GM19468 (cell line): ENCODE results near the gene CDK14.

Experiments used
- ATAC-seq: cut with Tn5 transposase; IDR thresholded peaks from one replicate; pipeline ENCODE4 v1.9.1; 2021; ENCODE audit warnings: mild to moderate bottlenecking, moderate library complexity, moderate number of reproducible peaks; ENCODE audit not compliant: unreplicated experiment; ENCODE audit errors: extremely low read depth

The CDK14 gene

GRCh38 chr7:90931986-90932916 is 336.1 kb downstream of the CDK14 start:
- ATAC-seq, result peak; percentile 97

DNA sequence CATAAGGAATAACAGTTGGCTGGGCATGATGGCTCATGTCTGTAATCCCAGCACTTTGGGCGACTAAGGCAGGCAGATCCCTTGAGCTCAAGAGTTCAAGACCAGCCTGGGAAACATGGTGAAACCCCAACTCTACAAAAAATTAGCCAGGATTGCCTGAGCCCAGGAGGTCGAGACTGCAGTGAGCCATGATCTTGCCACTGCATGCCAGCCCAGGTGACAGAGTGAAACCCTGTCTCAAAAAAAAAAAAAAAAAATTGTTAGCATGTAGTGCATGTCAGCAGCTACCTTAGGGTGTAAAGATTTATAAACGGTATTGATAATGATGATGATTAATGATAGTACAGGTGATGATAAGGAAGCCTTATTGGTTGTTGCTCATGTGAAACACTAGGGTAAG is 336.9 kb downstream of the CDK14 start:
- ATAC-seq, result no peak

DNA sequence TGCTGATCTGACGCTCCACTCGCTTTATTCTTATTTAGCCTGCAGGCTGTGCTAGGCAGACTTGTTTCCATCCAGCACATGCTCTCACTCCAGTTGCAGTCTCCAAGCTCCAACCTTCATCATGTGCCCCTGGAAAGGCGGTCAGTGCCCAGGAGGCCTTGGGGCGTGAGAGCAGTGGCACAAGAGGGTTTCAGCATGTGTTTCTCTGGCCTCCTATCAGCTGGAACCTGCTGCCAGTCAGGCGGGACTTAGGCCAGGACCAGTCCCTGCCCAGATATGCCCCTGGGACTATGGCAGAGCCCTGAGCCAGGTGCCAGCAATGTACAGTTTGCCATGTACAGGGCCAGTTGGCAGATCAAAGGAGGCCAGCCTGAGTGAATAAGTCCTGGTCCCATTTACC is 337.9 kb downstream of the CDK14 start:
- ATAC-seq, result no peak

DNA sequence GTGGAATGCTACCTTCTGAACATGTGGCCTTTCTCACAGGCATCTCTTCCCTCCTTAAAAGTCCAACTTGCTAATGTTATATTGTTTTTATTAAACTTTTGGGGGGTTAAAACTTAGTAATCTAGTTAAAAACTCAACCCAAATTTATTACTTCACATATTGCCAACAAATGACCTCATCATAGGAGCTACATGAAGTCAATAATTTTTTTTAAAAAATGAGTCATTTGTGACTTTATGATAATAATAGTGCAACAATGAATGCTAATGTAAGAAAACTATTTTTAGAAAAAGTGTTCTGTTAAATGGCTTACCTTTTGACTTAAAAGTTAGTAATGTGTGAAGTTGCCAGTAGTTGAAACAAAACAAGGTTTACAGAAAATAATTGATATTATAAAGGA is 342.2 kb downstream of the CDK14 start:
- no peak for ATAC-seq

DNA sequence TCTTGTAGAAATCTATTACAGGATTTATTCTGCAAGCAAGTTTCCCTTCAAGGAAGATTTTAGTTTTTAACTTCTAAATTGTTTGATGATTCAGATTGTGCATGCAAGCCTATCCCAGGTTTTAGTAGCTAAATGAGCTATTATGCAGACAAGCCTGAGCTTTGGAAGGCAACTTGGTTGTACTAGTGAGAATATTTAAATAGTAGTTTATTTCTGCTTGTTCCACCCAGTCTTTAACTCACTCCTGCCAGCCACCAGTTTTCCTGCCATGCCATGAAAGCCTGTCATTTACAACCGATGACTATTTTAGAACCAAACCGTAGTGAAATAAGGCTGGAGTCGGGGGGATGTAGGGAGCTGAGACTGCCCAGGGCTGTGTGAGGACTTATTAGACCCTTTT is 343.5 kb downstream of the CDK14 start:
- ATAC-seq, result no peak

DNA sequence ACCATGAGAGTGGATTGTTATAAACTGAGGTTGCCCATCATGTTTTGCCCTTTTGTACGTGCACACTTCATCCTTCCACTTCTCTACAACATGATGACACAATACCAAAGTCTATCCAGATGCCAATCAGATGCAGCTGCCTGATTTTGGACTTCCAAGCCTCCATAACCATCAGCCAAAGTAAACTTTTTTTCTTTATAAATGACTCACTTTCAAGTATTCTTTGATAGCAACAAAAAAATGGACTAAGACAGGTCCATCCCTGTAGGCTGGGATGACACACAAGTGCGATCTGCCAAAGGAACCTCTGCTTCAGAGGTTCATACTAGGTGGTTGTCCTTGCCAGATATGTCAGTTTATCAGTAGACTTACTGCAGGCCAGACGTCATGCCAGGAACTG is 347.9 kb downstream of the CDK14 start:
- ATAC-seq, result no peak

GRCh38 chr7:90945104-90945787 is 349.1 kb downstream of the CDK14 start:
- no peak for ATAC-seq

DNA sequence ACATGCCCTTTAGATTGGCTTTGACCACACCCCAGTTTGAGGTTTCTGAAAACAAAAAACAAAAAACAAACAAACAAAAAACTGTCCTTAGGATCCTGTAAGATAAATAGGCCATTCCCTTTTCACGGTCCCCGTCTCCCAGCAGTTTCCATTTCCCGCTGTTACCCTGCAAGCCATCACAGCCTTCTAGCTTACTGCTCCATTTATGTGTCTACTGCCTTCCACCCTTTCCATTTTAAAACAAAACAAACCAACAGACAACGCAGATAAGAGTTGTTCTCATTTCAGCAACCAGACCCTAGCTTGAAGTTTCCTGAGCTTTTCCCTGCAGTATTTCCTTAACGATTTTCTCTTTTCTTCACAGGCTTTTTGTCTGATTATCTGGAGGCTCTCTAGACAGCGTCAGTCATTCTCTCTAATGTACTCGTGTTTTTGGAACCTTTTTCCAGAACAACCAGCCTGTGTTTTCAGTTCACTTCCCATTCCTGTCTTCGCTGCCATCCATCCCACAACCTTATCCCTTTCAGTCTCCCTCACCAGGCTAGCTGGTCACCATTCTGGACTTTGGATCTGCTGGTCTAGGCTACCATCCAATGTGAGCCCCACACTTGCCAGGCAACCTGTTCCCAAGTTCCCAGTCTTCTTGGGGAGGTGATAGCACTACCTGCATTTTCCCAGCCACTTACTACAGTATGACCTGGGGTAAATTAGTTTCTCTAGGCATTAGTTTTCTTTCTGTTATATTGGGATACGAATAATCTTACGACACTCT is 350.8 kb downstream of the CDK14 start:
- no peak for ATAC-seq

DNA sequence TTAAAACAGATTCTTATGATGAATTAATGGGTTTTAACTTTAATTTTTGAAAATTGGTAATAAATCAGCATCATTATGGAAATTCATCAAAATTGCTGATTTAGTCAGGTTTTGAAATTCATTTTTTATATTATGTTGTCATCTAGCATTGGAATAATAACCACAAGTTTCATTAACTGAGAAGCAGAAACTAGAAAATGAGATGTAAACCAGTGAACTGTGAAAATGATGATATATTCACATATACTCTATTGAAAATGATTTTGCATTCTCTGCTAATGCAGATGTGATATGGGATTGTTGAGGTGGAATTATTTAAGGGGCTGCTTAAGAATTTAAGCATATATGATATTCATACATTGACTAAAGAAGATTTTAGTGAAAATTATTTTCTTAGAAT is 352.0 kb downstream of the CDK14 start:
- ATAC-seq, result no peak

- ATAC-seq, result no peak
Observed at GRCh38 chr7:90951229-90951628, 355.1 kb downstream of the CDK14 start.

DNA sequence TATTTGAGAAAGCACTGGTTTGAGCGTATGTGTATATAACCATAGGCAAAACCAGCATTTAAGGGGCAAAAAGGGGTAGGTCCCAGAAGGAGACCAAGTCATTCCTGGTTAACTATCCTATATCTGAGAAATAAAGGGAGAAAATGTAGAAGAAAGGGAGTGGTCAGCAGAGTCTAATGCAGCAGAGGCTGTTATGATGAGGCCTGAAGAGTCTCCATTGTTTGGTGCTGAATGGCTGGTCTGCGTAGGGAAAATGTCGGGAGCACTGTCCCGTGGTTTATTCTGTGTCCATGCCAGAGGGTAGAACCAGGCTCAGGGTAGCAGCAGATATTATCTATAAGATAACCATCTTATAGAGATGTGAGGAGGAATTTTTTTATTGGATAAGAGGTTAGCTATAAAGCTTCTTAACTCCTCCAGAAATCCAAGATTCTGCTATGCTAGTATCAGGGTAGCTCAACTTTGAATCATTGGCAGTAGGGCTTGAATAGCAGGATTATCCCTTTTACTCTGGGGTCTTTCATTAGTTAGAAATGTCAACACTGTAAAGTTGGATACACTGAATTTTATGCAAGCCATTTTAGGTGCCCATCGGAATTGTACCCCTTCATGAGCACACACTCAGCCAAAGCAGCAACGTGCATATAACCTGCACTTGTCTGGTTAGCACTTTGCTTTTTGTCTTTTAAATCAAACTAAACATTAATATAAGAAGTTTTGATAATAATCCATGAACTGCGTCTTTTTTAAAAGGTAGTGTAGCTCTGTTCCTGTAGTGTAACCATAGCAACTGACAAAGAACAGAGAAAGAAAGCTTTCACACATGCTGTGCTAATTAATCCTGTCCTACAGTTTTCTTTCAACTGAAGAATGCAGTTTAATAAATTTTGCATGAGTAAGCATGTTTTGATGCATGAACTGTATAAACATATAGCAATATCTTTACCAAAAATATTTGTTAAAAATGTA is 356.1 kb downstream of the CDK14 start:
- ATAC-seq, result no peak

- ATAC-seq, result no peak
Observed at GRCh38 chr7:90955641-90956207, 359.6 kb downstream of the CDK14 start.

DNA sequence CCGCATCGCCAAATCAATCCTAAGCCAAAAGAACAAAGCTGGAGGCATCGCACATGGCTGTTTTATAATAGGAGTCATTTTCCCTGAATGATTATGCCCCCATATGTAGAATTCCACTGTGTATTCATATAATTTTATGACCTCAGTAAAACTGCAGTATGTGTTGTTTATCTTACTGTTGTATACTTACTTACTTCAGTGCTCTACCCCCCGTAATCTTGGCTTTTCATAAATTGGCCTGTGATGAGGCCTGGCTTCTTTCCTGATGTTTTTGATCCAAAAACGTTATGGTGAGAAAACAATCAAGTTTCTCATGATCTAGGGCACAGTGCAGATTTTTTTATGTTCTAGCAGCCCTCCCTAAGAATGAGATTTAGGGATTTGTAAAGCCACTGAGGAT is 361.8 kb downstream of the CDK14 start:
- no peak for ATAC-seq

- ATAC-seq, result no peak
Observed at GRCh38 chr7:90958647-90959046, 362.5 kb downstream of the CDK14 start.

DNA sequence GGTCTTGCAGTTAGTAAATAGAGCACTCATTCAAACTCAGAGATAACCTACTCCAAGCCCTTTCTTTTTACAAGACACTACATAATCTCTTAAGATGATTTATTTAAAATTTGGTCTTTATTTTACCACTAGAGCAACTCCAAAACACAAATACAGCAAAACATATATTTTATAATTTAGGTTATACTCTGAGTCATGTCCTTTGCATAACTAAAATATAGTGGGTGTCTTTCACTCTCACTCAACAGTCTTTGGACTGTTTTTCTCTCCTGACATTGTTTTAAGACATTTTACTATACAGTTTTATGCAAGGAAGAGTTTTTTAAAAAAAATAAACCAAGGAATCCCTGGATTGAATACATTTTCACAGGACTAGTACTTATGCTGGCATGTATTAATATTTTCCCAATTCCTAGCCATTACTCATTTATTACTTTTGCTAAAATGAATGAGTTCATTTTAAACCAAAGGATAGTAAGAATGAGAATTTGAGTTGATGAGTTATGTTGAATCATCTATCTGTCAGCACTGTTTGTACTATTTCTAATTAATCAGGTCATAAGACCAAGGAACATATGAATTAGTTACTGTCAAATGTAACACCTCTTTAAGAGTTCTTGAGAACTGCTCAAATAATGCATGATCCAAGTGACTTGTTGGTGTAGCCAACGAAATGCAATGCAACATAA is 365.1 kb downstream of the CDK14 start:
- no peak for ATAC-seq

- no peak for ATAC-seq
Observed at GRCh38 chr7:90965211-90965610, 369.1 kb downstream of the CDK14 start.

- no peak for ATAC-seq
Observed at GRCh38 chr7:90966346-90966745, 370.2 kb downstream of the CDK14 start.

DNA sequence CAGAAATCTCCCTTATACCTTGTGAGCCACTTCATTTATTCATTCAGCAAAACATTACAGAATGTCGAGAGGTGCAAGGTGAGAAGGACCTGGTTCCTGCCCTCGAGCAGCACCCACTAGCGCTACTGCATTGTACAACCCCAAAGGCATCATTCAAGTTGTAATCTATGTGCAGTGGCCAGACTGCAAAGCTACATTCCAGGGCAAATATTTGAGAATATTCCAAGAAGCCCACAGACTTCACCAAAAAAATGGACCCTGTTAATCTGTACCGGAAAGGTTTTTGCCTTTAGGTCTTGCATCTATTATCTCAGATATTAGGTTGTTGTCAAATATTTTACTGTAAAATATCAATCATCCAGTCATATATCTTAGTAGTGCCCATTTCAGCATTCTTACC is 372.8 kb downstream of the CDK14 start:
- ATAC-seq, result no peak
